NCI-H526 (cell line): Measurements from ENCODE around the gene COL9A3.

Source experiments
- DNase-seq, 2 experiments: peaks; one replicate each; lab custom pipeline; 2025; lab: John Stamatoyannopoulos, UW

Gene COL9A3

DNA sequence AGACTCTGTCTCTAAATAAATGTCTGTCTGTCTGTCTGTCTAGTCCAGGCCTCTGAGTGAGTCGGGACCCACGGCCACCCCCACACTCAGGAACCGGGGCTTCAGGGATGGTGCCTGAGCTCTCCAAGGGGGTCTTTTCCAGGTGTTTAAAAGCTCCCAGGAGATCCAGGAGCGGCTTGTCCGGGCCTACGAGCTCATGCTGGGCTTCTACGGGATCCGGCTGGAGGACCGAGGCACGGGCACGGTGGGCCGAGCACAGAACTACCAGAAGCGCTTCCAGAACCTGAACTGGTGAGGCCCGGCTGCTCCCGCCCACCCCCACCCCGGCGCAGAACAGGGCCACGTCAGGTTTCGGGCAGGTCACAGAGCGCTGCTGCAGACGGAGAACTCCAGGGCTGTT lies 5.5 kb upstream of the COL9A3 start:
- DNase-seq: no peak

DNA sequence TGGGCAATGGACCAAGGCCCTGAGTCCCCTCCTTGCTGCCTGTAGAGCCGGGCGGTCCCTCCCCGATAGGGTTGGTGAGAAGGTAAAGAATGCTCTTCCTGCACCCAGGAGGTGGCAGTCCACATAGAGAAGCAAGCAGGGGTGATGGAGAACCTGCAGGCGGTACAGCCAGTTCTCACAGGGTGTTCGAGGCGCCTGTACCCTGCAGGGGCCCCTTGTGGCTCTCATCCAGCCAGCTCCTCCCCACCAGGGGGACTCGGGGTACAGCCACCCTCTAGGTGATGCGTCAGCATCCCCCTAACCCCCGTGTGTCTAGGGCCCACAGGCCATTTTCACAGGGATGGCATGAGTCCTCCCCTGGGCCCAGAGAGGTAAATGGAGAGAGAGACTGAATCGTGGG lies 5.1 kb upstream of the COL9A3 start:
- no peak for DNase-seq

DNA sequence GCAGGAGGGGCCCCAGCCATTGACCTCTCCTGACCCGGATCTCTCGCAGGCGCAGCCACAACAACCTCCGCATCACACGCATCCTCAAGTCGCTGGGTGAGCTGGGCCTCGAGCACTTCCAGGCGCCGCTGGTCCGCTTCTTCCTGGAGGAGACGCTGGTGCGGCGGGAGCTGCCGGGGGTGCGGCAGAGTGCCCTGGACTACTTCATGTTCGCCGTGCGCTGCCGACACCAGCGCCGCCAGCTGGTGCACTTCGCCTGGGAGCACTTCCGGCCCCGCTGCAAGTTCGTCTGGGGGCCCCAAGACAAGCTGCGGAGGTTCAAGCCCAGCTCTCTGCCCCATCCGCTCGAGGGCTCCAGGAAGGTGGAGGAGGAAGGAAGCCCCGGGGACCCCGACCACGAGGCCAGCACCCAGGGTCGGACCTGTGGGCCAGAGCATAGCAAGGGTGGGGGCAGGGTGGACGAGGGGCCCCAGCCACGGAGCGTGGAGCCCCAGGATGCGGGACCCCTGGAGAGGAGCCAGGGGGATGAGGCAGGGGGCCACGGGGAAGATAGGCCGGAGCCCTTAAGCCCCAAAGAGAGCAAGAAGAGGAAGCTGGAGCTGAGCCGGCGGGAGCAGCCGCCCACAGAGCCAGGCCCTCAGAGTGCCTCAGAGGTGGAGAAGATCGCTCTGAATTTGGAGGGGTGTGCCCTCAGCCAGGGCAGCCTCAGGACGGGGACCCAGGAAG lies 4.5 kb upstream of the COL9A3 start:
- no peak for DNase-seq

DNA sequence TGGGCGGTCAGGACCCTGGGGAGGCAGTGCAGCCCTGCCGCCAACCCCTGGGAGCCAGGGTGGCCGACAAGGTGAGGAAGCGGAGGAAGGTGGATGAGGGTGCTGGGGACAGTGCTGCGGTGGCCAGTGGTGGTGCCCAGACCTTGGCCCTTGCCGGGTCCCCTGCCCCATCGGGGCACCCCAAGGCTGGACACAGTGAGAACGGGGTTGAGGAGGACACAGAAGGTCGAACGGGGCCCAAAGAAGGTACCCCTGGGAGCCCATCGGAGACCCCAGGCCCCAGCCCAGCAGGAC lies 4.0 kb upstream of the COL9A3 start:
- DNase-seq: no peak

DNA sequence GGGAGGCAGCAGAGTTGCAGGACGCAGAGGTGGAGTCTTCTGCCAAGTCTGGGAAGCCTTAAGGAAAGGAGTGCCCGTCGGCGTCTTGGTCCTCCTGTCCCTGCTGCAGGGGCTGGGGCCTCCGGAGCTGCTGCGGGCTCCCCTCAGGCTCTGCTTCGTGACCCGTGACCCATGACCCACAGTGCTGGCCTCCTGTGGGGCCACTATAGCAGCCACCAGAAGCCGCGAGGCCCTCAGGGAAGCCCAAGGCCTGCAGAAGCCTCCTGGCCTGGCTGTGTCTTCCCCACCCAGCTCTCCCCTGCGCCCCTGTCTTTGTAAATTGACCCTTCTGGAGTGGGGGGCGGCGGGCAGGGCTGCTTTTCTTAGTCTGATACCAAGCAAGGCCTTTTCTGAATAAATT lies 3.3 kb upstream of the COL9A3 start:
- DNase-seq: no peak

DNA sequence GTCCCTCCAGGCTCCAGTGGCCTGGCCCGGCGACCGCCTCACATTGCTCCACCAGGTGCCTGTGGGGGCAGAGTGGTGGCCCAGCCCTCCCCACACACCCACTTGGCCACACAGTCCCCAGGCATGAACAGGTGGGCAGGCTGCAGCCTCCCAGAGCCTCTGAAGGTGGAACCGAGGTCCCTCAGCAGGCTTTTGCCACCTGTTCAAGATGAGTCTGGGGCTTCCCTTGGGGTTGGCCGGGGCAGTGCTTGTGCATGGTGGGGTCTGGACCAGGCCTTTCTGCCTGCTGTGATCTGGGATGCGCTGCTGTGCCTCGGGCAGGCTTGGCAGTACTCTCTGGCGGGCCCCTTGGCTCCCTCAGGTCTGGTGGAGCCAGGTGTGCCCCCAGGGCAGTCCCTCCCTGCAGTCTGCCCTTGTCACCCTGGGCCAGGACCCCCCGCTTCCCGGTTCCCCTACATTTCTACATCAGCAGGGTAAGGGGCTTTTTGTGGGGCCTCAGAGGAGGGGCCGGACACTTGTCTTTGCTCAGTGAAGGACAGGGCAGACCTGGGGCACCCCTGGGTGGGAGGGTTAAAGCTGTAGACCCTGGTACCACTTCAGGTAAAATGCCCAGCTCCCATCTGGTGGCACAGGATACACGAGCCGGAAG lies 2.7 kb upstream of the COL9A3 start:
- no peak for DNase-seq

DNA sequence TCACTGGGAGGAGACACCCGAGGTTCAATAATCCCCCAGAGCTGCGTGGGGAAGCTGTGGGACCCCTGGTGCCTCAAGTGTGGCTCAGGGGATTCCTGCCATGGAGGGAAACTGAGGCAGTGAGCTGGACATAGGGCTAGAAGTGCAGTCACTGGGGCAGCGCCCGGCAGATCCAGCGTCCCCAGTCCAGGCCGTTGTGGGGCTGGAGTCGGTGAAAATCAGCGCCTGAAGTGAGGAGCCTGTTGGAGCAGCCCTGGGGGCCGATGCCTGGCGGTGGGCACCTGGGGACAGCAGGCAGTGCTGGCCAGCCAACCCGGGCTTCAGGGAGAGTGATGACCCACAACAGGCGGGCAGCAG lies 2.2 kb upstream of the COL9A3 start:
- DNase-seq: no peak

DNA sequence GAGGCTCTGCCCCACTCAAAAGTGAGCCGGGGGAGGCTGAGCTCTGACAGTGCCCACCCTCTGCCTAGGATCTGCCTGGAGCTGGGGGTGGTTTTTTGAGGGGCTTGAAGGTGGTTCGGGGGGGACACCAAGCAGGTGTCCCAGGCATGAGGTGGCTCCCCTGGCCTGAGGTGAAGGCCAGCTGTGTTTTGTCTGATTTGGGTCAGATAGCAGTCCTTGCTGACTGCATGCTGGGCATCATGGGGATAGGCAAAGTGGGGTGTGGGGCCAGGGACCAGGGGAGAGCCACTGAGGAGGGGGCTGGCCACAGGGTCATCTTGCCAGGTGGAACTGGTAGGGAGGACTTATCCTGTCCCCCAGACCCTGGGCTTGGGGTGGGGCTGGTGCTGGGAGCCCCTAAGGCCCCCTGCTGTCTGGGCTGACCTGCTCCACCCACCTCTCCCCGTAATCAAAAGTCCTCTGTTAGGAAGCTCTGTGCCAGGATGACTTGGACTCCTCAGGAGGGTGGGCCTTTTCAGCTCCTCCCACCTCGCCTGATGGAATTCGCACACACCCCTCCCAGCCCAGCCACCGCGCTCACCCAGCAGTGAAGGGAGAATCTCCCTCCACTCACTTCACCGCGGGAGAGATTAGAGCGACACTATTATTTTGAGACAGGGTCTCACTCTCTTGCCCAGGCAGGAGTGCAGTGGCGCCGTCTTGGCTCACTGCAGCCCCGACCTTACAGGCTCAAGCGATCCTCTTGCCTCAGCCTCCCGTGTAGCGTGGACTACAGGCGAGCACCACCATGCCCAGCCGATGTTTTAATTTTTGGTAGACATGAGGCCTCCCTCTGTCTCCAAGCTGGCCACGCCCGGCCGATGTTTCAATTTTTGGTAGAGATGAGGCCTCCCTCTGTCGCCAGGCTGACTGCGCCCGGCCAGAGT lies 1.5 kb upstream of the COL9A3 start:
- peak; percentile 45 to 74 for DNase-seq

DNA sequence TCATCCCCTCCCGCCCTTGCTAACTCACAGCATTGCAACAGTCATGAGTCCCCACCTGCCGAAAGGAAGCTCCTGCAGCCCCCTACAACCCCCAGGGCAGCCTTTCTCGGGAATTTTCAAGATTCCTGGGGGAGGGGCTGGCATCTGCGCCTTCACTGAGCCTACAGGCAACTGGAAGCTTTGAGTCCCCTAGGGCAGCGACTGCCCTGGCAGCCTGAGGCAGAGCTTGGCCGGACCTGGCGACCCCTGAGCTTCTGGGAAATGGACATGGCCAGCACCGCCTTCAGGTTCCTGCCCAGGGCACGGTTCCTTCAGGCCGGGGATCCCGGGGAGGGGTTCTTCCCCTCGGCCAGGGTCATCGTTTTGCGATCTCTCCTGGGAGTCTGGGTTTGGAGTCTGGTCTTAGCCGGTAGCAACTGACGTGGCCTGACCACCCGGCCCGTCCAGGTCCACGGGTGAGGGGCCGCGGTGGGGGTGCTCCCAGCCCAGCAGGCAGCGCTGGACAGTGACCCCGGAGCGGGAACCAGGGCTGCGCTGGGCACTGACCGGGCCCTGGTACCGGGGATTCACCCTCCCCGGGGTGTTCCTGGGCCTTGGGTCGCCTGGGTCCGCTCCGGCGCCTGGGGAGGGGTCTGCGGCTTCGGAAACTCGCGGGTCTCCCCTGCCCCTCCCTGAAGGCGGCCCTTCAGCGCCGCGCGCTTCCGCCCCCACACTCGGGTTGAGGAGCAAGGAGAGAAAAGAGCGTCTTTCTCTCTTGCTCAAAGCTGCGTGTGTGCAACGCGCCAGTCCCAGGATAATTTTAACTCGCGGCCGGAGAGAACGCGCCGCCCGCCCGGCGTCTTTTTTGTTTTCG lies 593 bp upstream of the COL9A3 start:
- DNase-seq: no peak

DNA sequence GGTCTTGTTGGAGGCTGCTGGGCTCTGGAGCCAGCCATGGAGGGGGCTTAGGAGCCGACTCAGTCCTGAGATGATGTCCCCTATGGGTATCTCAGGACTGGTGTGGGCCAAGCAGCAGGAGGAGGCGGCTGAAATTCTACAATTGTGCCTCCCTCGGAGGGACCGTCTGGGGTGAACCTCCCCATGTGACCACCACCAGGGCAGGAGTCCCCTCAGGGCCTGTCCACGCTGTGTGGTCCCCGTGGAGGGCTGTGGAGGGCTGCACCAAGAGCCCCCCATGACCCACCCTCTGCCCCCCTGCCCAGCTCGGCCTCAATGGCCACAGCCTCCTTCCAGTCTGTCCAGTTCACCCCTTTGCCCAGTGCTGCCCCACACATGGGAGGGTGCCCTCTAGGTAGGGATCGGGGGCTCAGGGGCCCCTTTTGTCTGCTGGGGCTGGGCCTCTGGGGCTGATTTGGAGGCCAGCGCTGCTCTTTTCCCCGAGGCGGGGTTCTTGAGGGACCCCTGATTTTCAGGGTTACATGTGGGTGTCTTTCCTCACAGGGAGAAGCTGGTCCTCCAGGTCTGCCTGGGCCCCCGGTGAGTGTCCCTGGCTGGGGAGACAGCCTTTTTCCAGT lies 1.2 kb downstream of the COL9A3 start:
- no peak for DNase-seq

DNA sequence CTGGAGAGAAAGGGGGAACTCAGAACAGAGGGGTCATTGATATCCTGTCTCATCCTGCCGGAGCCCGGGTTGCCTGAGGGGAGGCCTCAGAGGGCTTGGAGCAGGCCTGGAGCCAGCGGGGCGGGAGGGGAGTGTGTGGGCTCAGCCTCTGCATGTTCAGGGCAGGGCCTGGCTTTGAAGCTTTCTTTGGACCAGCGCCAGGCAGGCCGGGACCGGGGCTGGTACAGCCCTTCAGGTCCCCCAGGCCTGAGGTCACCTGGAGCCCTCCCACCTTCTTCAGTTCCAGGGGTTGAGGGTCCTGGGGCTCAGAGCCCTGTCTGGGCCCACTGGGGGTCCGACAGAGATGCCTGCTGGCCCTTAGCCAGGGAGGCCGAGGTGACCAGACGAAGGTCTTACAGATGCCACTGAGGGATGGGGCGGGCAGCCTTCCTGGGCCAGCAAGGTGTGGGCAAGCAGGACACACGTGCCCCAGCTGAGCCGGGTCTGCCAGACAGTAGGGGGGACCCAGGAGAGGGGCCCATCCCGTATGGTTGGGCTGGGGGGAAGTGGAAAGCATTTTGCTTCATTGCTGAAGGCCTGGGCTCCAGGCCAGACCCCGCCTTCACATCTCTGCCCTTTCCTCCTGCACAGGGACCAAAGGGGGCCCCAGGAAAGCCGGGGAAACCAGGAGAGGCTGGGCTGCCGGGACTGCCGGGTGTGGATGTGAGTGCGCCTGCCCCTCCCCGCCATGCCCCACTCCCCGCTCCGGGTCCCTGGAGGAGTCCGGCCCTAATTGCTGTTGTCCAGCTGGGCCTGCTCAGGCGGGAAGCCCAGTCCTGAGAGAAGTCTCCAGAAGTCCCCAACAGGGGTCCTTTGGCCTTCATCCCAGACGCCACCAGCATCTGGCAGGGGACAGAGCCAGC lies 2.0 kb downstream of the COL9A3 start:
- peak in 1 of 2 experiments; percentile 67 for DNase-seq

DNA sequence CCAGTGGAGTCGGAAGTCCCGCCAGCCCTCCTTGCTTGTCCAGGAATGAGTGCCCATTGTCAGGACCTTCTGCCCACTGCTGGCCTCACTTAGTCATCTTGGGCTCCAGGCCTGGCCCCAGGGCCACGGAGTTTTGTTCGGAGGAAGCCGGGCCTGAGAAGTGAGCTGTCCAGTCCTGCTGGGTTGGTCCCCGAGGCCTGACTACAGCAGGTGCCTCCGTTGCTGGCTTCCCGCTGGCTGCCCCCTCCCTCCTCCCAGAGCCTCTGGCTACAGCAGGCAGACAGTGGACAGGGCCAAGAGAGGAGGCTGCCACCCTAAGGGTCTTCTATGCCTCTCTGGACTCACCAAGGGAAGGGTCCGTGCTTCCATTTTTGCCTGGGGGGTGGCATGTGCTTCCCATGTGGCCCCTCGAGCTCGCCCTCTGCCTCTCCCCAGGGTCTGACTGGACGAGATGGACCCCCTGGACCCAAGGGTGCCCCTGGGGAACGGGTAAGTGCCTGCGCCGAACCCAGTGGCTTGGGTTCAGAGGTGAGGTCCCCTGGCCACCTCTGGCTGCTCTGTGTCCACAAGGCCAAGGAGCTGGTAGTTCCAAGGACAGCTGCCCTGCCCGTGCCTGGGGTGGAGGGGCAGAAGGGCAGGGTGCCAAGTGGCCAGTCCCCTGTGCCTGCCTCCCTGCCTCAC lies 2.8 kb downstream of the COL9A3 start:
- no peak for DNase-seq

DNA sequence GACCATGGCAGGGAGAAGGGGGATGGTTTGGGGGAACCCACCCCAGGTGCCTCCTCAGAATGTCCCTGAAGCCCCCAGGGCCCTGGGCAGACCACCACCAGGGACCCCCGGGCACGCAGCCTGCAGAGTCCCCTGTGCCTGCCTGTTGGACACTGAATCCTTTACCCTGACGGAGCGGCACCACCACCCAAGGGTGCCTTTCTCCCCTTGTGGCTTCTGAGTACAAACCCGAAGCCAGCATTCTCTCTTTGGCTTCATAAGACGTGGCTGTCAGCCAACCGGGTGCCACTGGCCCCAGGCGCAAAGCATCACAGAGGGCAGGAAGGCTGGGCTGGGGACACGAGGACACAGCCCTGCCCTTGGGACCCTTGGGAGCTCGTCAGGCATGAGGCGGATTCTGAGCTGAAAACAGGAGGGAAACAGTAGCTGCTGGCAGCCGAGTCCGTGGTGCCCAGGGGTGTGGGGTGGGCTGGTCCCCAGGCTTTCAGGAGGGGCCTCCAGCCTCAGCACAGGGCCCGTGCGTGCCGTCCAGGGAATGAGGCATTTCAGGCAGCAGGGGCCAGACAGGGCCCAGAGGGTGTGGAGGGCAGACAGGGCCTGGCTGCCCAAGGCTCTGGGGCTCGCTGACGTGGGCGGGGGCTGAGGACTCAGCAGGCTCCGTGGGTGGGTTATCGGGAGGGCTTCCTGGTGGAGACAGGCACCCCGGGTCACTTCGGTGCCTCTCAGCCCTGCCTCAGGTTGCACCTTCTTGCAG lies 3.5 kb downstream of the COL9A3 start:
- DNase-seq: no peak

DNA sequence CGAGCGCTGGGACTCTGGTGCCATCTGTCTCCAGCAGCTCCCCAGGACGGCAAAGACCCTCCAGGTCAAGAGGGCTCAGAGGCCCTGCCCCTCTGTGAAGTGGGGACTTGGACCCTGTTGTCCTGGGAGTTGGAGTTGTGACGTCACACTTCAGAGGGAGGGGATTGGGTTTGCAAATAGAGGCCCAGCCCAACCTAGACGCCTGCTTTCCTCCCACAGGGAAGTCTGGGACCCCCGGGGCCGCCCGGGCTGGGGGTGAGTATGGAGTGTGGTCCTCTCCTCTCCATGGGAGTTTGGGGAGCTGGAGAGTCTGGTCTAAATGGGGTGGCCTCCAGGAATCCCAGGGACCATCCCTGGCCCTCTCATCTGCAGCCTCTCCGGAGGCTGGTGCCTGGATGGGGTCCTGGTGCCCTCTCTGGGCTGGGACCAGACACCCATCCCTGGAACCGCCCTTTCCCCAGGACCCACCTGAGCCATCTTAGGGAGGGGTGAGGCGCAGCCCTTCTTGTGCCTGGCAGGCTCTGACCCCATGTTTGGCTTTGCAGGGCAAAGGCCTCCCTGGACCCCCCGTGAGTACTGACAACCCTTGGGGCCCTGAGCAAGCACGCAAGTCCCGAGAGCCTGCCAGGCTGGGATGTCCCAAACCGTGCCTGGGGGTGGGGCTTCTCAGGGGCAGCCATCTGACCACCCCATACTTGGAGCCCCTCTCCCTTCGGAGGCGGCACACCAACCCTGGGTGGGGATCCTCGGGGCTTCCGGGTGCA lies 4.3 kb downstream of the COL9A3 start:
- DNase-seq: no peak

DNA sequence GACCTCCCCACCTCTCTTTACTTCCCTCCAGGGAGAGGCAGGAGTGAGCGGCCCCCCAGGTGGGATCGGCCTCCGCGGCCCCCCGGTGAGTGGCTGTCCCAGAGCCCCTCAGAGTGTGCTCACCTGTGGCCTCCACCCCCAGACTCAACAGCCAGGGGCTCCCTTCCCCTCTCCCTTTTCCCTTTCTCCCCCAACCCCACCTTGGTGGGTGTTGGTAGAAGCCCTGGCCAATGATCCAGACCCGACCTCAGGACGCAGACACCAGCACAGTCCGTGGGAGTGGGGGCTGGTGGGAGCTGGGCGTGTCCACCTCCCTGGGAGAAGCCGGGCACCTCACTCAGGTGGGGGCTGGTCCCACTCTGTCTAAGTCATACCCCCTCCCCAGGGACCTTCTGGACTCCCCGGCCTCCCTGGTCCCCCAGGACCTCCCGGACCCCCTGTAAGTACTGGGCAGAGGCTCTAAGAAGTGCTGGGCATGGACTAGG lies 4.9 kb downstream of the COL9A3 start:
- DNase-seq: no peak

DNA sequence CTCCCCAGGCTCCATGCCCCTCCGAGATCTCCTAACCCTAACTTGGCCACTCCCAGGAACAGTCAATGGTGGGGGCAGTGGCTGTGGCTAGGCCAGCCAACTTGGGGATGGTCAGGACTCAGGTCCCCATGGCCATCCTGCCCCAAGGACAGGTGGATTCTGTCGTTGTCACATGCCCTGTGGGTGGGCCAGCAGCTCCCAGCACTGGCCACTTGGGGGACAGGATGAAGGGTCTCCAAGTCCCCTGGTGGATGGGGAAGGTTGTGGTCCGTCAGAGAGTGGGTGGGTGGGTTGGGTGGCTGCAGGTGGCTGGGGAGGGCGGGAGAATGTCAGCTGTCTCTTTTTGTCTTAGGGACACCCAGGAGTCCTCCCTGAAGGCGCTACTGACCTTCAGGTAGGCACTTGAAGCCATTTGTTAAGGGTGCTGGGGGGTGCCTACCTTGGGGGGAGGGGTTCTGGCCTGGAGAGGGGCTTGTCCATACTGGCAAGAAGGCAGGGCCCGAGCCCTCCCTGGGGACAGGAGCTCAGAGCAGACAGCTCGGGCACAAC lies 5.5 kb downstream of the COL9A3 start:
- DNase-seq: no peak

DNA sequence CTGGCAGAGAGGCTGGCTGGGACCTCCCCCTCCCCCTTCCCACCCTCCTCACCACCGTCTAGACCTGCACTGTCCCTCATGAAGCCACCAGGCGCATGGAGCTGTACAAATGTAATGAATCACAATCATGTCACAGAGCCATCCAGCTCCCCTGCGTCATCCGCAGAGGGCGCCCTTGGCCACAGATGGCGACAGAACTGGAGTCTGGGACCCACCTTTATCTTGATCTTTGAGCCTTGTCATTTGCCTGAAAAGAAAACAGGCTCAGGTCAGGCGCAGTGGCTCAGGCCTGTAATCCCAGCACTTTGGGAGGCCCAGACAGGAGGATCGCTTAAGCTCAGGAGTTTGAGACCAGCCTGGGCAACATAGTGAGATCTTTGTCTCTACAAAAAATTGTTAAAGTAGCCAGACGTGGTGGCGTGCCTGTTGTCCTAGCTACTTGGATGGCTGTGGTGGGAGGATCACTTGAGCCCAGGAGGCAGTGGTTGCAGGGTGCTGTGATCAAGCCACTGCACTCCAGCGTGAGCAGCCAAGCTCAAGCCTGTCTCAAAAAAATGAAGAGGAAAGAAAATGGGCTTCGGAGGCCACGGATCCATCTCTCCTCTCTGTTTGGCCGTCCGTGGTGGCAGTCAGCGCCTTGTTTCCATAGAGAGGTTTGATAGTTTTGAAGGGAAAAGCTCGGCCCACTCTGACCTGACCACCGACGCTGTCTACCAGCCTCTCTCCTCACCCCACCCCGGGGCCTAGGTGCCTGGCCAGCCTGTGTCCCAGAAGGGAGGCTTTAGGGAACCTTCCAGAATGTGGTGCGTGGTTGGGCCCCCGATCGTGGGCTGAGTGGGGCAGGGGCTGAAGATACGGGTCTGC lies 6.2 kb downstream of the COL9A3 start:
- DNase-seq: peak; percentile 91 to 97
